MCF 10A (cell line): ENCODE results near the gene TEK. TPM values are rescaled to one million over a fixed set of nuclear protein-coding genes. Genes with fewer than 3 reads are reported as not detected.
A peak's percentile ranks its signal among the peaks of the same experiment; 100 is the strongest.

Experiments used
- BruUV-seq: library from RNA; stranded (reverse); fragments of 400-500 nt; replicated peaks from 2 replicates; lab custom pipeline; 2021; lab: Mats Ljungman, UMichigan
- CTCF ChIA-PET: fragments of 300-600 bp; sonication (Branson Sonifier 250); formaldehyde crosslinking; extraction: SDS; loops from one replicate; lab custom pipeline; 2021; ENCODE audit warnings: antibody characterized with exemption, inconsistent platforms; lab: Yijun Ruan, JAX
- POLR2A ChIA-PET: fragments of 300-600, 350-650 bp; sonication (Branson Sonifier 250); formaldehyde crosslinking; extraction: SDS; loops from one replicate; lab custom pipeline; 2020; ENCODE audit warnings: antibody characterized with exemption, inconsistent platforms; lab: Yijun Ruan, JAX
- DNase-seq: peaks from one replicate; pipeline ENCODE4 v3.0.0-alpha.2; 2018; ENCODE audit not compliant: unreplicated experiment
- H3K27ac Mint-ChIP-seq: one replicate; pipeline ENCODE4 v1.8.0; 2022; ENCODE audit warnings: mild to moderate bottlenecking, low read depth, mixed read lengths; ENCODE audit not compliant: unreplicated experiment
- H3K27me3 Mint-ChIP-seq: one replicate; pipeline ENCODE4 v1.8.0; 2022; ENCODE audit warnings: mixed read lengths; ENCODE audit not compliant: insufficient read depth, unreplicated experiment
- H3K36me3 Mint-ChIP-seq: one replicate; pipeline ENCODE4 v1.8.0; 2022; ENCODE audit warnings: mild to moderate bottlenecking, moderate library complexity, mixed read lengths; ENCODE audit not compliant: insufficient read depth, unreplicated experiment
- H3K4me1 Mint-ChIP-seq: one replicate; pipeline ENCODE4 v1.8.0; 2022; ENCODE audit warnings: mixed read lengths; ENCODE audit not compliant: insufficient read depth, unreplicated experiment
- H3K4me3 Mint-ChIP-seq: one replicate; pipeline ENCODE4 v1.8.0; 2022; ENCODE audit warnings: mild to moderate bottlenecking, moderate library complexity, mixed read lengths; ENCODE audit not compliant: unreplicated experiment
- H3K9me3 Mint-ChIP-seq: one replicate; pipeline ENCODE4 v1.8.0; 2022; ENCODE audit warnings: mixed read lengths; ENCODE audit not compliant: unreplicated experiment
- intact Hi-C: fragments of 100-400 bp; cut with micrococcal nuclease; formaldehyde crosslinking; loops from 2 replicates; pipeline ENCODE4 v1.14.1; 2022
- total RNA-seq: library from RNA; stranded (reverse); gene quantifications from 2 replicates; pipeline ENCODE4 v1.2.3, GENCODE V29; 2022
- TF ChIP-seq, protein P1 (sequence below): fragments of 200-600 bp; IDR thresholded peaks from one replicate; pipeline ENCODE4 v1.8.0; 2022; ENCODE audit warnings: antibody characterized with exemption, mild to moderate bottlenecking; ENCODE audit not compliant: unreplicated experiment

Gene TEK
- total RNA-seq, 1 experiment from 2014 or later: 0.91 TPM

DNA sequence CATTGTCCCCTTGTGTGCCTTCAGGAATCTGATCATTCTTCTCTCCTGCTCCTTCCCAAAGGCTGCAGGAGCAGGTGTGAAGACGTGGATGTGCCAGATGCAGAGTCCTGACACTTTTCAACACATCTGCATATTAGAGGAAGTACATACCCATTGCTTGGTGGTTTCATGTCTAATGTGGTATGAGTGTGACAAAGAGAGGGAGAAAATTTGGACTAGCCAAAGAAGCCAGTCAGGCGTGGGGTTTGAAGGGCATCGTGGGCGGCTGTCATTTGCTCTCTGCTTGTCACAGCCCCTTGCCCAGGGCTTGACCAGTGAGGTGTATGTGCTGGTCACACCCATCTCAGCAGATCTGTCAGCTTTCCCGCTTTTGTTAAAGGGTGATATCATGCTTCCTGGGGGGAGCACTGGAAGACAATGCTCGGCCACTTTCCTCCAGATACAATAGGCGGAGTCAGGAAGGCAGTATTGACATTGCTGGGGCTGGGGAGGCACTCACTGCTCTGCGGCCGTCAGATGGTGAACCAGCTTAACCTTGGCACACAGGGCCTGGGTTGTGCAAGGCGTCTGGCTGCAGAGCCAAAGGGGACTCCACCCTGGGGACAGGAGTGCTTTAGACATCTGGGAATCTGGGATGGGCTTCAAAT, 8.6 kb downstream of the TEK start:
- BruUV-seq: no TSS peak
- no peaks in the 10 kb centered on the region for H3K9me3 Mint-ChIP-seq
- peak; percentile 93 for DNase-seq
- peaks cover 40% of the 10 kb centered on the region for H3K4me1 Mint-ChIP-seq
- H3K27ac Mint-ChIP-seq: peak overlapping the region; percentile 59
- POLR2A ChIA-PET: interaction anchor here (0.6 kb wide), 1 partner anchor 24 kb away, joined by 3 read pairs; no protein-coding TSS in a partner anchor
- H3K4me3 Mint-ChIP-seq: no peak overlapping the region
- intact Hi-C loops: loop anchor here (5.0 kb wide), 1 partner anchor 65 kb away; no protein-coding TSS in a partner anchor
- TF ChIP-seq, protein P1, sequence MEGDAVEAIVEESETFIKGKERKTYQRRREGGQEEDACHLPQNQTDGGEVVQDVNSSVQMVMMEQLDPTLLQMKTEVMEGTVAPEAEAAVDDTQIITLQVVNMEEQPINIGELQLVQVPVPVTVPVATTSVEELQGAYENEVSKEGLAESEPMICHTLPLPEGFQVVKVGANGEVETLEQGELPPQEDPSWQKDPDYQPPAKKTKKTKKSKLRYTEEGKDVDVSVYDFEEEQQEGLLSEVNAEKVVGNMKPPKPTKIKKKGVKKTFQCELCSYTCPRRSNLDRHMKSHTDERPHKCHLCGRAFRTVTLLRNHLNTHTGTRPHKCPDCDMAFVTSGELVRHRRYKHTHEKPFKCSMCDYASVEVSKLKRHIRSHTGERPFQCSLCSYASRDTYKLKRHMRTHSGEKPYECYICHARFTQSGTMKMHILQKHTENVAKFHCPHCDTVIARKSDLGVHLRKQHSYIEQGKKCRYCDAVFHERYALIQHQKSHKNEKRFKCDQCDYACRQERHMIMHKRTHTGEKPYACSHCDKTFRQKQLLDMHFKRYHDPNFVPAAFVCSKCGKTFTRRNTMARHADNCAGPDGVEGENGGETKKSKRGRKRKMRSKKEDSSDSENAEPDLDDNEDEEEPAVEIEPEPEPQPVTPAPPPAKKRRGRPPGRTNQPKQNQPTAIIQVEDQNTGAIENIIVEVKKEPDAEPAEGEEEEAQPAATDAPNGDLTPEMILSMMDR: no peak
- no peaks in the 10 kb centered on the region for H3K36me3 Mint-ChIP-seq
- H3K27me3 Mint-ChIP-seq: no peaks in the 10 kb centered on the region
- CTCF ChIA-PET: interaction anchor here (0.7 kb wide), 1 partner anchor 430 kb away, joined by 3 read pairs; no protein-coding TSS in a partner anchor

DNA sequence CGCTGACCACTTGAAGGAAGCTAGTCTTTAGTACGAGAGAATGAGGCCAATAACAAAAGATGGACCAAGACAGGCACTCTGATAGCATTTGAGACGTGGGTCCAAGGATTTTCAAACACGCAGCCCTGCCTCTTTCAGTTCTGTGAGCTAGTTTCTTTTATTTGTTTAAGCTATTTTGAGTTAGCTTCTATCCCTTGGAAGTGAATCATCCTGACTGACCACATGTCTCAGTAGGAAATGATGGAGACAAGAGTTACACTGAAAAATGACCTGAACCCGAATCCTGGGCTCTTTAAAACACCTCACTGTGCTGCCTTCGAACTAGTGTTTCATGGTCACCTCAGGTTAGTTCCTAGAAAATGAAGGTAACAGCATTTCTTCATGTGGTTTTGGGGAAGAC, 9.9 kb downstream of the TEK start:
- POLR2A ChIA-PET: no interaction called here
- peak overlapping the region; percentile 59 for H3K27ac Mint-ChIP-seq
- BruUV-seq: no TSS peak
- peak overlapping the region; percentile 14 for H3K4me3 Mint-ChIP-seq
- H3K27me3 Mint-ChIP-seq: no peaks in the 10 kb centered on the region
- peak; percentile 51 for DNase-seq
- CTCF ChIA-PET: interaction anchor here (0.6 to 0.7 kb wide), 2 partner anchors 17 to 142 kb away, joined by 3 to 5 read pairs; no protein-coding TSS in a partner anchor
- intact Hi-C loops: loop anchor here (5.0 kb wide), 1 partner anchor 63 kb away; no protein-coding TSS in a partner anchor
- peaks cover 43% of the 10 kb centered on the region for H3K4me1 Mint-ChIP-seq
- TF ChIP-seq, protein P1: no peak
- H3K9me3 Mint-ChIP-seq: no peaks in the 10 kb centered on the region
- no peaks in the 10 kb centered on the region for H3K36me3 Mint-ChIP-seq

DNA sequence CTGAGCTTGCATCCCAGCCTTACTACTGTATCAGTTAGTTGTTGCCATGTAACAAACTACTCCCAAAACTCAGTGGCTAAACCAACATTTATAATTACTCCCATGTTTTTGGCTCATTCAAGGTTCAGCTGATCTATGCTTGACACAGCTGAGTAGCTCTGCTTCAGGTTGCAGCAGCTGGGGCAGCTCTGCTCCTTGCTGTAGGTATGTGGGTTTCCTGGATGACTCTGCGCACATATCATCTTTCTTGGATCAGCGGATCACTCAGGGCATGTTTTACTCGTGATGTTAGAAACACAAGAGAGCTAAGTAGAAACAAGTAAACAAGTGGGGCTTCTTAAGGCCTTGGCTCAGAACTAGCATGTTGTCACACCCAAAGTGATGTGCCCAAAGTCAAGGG, 15.1 kb downstream of the TEK start:
- POLR2A ChIA-PET: interaction anchor here (0.5 to 2.5 kb wide), 7 partner anchors 10 to 168 kb away, joined by 3 to 32 read pairs (median 3); partner anchors contain the start of gene IFT74
- peaks cover 47% of the 10 kb centered on the region for H3K4me1 Mint-ChIP-seq
- no peak overlapping the region for H3K4me3 Mint-ChIP-seq
- DNase-seq: no peak
- CTCF ChIA-PET: interaction anchor here (1.0 to 1.5 kb wide), 2 partner anchors 10 to 155 kb away, joined by 3 read pairs; no protein-coding TSS in a partner anchor
- no peaks in the 10 kb centered on the region for H3K9me3 Mint-ChIP-seq
- no peaks in the 10 kb centered on the region for H3K27me3 Mint-ChIP-seq
- no TSS peak for BruUV-seq
- no peaks in the 10 kb centered on the region for H3K36me3 Mint-ChIP-seq
- TF ChIP-seq, protein P1: no peak
- intact Hi-C loops: loop anchor here (10.0 kb wide), 1 partner anchor 151 kb away; no protein-coding TSS in a partner anchor
- H3K27ac Mint-ChIP-seq: no peak overlapping the region

DNA sequence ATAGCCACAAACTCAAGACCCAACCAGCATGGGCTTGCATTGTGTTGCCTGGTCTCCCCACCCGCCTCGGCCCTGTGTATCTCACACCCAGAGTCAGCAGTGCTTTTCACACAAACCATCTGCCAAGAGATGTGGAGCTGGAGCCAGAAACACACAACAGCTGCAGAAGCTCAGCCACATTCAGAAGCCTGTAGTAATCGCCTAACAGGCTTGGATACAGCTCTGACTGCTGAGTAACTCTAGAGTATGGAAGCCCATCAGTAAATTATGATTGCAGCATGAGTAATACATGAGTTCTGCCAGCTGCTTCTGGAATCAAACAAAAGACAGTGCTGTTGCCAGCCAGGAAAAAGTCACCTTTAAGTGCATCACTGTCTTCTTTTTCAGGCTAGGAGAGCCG, 16.0 kb downstream of the TEK start:
- H3K27me3 Mint-ChIP-seq: no peaks in the 10 kb centered on the region
- no peaks in the 10 kb centered on the region for H3K36me3 Mint-ChIP-seq
- BruUV-seq: no TSS peak
- TF ChIP-seq, protein P1: no peak
- H3K4me3 Mint-ChIP-seq: no peak overlapping the region
- H3K9me3 Mint-ChIP-seq: no peaks in the 10 kb centered on the region
- POLR2A ChIA-PET: interaction anchor here (0.6 to 2.5 kb wide), 14 partner anchors 13 to 1570 kb away, joined by 3 to 32 read pairs (median 4); partner anchors contain the start of gene IFT74
- peak; percentile 93 for DNase-seq
- H3K4me1 Mint-ChIP-seq: peaks cover 43% of the 10 kb centered on the region
- intact Hi-C loops: loop anchor here (10.0 kb wide), 1 partner anchor 150 kb away; no protein-coding TSS in a partner anchor
- H3K27ac Mint-ChIP-seq: peak overlapping the region; percentile 78
- CTCF ChIA-PET: interaction anchor here (0.6 to 1.5 kb wide), 5 partner anchors 9 to 422 kb away, joined by 3 to 4 read pairs (median 3); no protein-coding TSS in a partner anchor
